ENCODE results near the gene HES7.

The HES7 gene

DNA sequence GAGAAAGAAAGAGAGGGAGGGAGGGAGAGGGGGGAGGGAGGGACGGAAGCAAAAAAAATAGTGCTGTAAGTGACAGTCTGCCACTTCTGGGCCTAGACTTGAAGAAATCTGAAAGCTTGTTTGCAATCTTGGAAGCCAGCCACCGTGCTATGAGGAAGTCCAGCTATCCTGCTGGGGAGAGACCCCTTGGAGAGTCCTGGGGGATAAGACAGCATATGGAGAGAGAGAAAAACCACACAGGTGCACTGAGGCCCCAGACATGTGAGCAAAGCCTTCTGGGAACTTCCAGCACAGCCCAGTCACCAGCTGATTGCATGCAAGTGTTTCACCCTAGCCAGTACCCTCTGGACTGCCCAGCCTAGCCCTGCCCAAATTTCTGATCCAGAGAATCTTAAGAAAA lies 23.8 kb downstream of the HES7 start:
- Histone ChIP-seq H3K4me2 (ENCODE audit: low read length) (no peak overlapping the region), H3K9ac (ENCODE audit: low read length) (no peak overlapping the region), H2AFZ (ENCODE audit: low read depth, low read length) (no peak overlapping the region)

GRCh38 chr17:8096541-8096940 lies 27.4 kb downstream of the HES7 start:
- TF ChIP-seq CTCF (IDR thresholded peaks at IDR 0.05; ENCODE audit: low read depth, low read length) (no peak), EZH2phosphoT487 (IDR thresholded peaks at IDR 0.05; ENCODE audit: low read depth) (no peak)
- no peak overlapping the region for H3K27ac ChIP-seq (ENCODE audit: low read length)
- H3K4me1 ChIP-seq (ENCODE audit: low read length) = peaks cover 2% of the 10 kb centered on the region
- no peak overlapping the region for H3K4me3 ChIP-seq (ENCODE audit: low read length)
- H3K4me2 ChIP-seq (ENCODE audit: low read length) = no peak overlapping the region
- H3K36me3 ChIP-seq (replicated peaks; ENCODE audit: low read depth, low read length) = no peaks in the 10 kb centered on the region
- H4K20me1 ChIP-seq (ENCODE audit: insufficient read depth, low read length) = no peaks in the 10 kb centered on the region
- H3K9me3 ChIP-seq (ENCODE audit: insufficient read depth, low read length) = no peaks in the 10 kb centered on the region
- no peaks in the 10 kb centered on the region for H3K79me2 ChIP-seq (ENCODE audit: low read length)
- no peak overlapping the region for H2AFZ ChIP-seq (ENCODE audit: low read depth, low read length)
- no peaks in the 10 kb centered on the region for H3K27me3 ChIP-seq (ENCODE audit: low read depth, low read length)
- no peak overlapping the region for H3K9ac ChIP-seq (ENCODE audit: low read length)

More for the DNA sequence above, 23.8 kb downstream of the HES7 start:
- Histone ChIP-seq H4K20me1 (ENCODE audit: insufficient read depth, low read length) (no peaks in the 10 kb centered on the region), H3K4me1 (ENCODE audit: low read length) (no peaks in the 10 kb centered on the region), H3K9me3 (ENCODE audit: insufficient read depth, low read length) (no peaks in the 10 kb centered on the region), H3K27me3 (ENCODE audit: low read depth, low read length) (no peaks in the 10 kb centered on the region), H3K36me3 (replicated peaks; ENCODE audit: low read depth, low read length) (no peaks in the 10 kb centered on the region), H3K4me3 (ENCODE audit: low read length) (no peak overlapping the region), H3K79me2 (ENCODE audit: low read length) (no peaks in the 10 kb centered on the region), H3K27ac (ENCODE audit: low read length) (no peak overlapping the region)
- no peak for TF ChIP-seq EZH2phosphoT487 (IDR thresholded peaks at IDR 0.05; ENCODE audit: low read depth)

DNA sequence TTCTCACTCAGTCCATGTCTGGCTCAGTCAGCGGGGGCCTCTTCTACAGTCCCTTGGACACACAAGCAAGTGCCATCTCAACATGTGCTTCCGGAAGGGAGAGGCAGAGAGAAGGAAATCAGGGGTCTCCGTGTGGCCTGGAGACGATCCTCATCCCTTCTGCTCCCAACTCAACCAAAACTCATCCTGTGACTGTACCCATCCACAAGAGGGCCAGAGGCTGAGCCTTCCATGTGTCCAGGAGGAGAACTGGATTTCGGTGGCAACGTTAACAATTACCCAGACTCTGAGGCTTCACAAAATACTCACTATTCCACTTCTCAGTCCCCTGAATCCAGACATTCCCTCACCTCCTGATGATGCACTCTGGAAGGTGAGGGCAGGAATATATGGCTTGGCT lies 28.5 kb downstream of the HES7 start:
- H3K4me3 ChIP-seq (ENCODE audit: low read length) = no peak overlapping the region
- H3K27ac ChIP-seq (ENCODE audit: low read length) = no peak overlapping the region
- no peaks in the 10 kb centered on the region for H3K79me2 ChIP-seq (ENCODE audit: low read length)
- H2AFZ ChIP-seq (ENCODE audit: low read depth, low read length) = no peak overlapping the region
- no peak overlapping the region for H3K9ac ChIP-seq (ENCODE audit: low read length)
- H3K27me3 ChIP-seq (ENCODE audit: low read depth, low read length) = no peaks in the 10 kb centered on the region
- peaks cover 14% of the 10 kb centered on the region for H3K4me1 ChIP-seq (ENCODE audit: low read length)
- no peak overlapping the region for H3K4me2 ChIP-seq (ENCODE audit: low read length)
- no peaks in the 10 kb centered on the region for H3K36me3 ChIP-seq (replicated peaks; ENCODE audit: low read depth, low read length)
- no peaks in the 10 kb centered on the region for H3K9me3 ChIP-seq (ENCODE audit: insufficient read depth, low read length)
- TF ChIP-seq CTCF (IDR thresholded peaks at IDR 0.05; ENCODE audit: low read depth, low read length) (no peak), EZH2phosphoT487 (IDR thresholded peaks at IDR 0.05; ENCODE audit: low read depth) (no peak)
- H4K20me1 ChIP-seq (ENCODE audit: insufficient read depth, low read length) = no peaks in the 10 kb centered on the region

DNA sequence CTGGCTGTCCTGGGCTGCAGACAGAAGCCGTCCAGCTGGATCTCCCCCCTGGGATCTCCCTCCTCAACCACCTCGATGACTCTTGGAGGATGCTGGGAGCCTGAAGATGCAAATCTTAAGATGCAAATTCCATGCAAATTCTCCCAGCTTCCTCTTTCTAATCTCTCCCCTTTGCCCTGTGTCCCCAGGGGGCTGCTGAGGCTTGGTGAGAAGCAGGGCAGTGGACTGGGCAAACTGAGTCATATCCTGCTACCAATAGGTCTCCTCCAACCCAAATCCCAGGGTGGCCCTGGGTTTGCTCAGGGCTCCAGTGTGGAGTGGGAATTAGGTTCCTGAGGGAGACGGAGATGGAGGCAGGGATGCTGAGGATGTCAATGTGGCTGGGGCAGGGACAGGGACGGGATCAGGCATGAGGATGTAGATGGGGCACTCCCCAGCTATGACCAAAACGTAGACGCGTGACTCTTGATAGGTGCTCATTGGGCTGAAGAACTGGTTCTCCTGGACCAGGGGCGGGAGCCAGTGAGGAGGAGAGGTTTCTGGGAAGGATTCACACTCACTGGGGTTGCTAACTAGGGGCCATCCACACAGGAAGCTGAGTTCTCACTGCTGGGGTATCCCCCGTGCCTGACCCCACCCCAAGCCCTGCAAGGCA lies 32.7 kb downstream of the HES7 start:
- H3K36me3 ChIP-seq (replicated peaks; ENCODE audit: low read depth, low read length) = no peaks in the 10 kb centered on the region
- peaks cover 6% of the 10 kb centered on the region; the same call in 1 of the 2 replicates for H3K27me3 ChIP-seq (ENCODE audit: low read depth, low read length)
- no peak for TF ChIP-seq CTCF (IDR thresholded peaks at IDR 0.05; ENCODE audit: low read depth, low read length)
- TF ChIP-seq EZH2phosphoT487 (IDR thresholded peaks at IDR 0.05; ENCODE audit: low read depth) = no peak
- peak overlapping the region; percentile 59 for H3K4me3 ChIP-seq (ENCODE audit: low read length)
- no peak overlapping the region; the same call in 1 of the 2 replicates for H2AFZ ChIP-seq (ENCODE audit: low read depth, low read length)
- no peaks in the 10 kb centered on the region for H3K9me3 ChIP-seq (ENCODE audit: insufficient read depth, low read length)
- 0 out of 2 replicates have a peak overlapping the region, but pooled peaks have one; percentile 29 for H3K27ac ChIP-seq (ENCODE audit: low read length)
- no peaks in the 10 kb centered on the region for H3K79me2 ChIP-seq (ENCODE audit: low read length)
- peak overlapping the region; percentile 72 for H3K4me2 ChIP-seq (ENCODE audit: low read length)
- peaks cover 15% of the 10 kb centered on the region for H3K4me1 ChIP-seq (ENCODE audit: low read length)
- no peaks in the 10 kb centered on the region for H4K20me1 ChIP-seq (ENCODE audit: insufficient read depth, low read length)
- H3K9ac ChIP-seq (ENCODE audit: low read length) = peak overlapping the region; percentile 44; the same call in 1 of the 2 replicates
